Endothelial cell of umbilical vein (primary cell): ENCODE data around the gene EPS8L1. TPM values are rescaled to one million over a fixed set of nuclear protein-coding genes. Genes with fewer than 3 reads are reported as not detected.

Experiments
- BruUV-seq: library from RNA; stranded (reverse); fragments of 400-500 nt; replicated peaks from 2 replicates; lab custom pipeline; 2021; lab: Mats Ljungman, UMichigan
- CTCF ChIA-PET: fragments of 300-600, 350-600 bp; sonication (Branson Sonifier 250); formaldehyde crosslinking; loops from one replicate; lab custom pipeline; 2021; ENCODE audit warnings: antibody characterized with exemption, inconsistent platforms; lab: Charles Lee
- POLR2A ChIA-PET: fragments of 300-600, 350-600 bp; sonication (Branson Sonifier 250); formaldehyde crosslinking; loops from one replicate; lab custom pipeline; 2021; ENCODE audit warnings: antibody characterized with exemption, inconsistent platforms; lab: Charles Lee
- DNase-seq: peaks from one replicate; pipeline ENCODE4 v3.0.0-alpha.2; 2011; ENCODE audit warnings: low read depth, low spot score
- FAIRE-seq: peaks from 2 replicates; lab custom pipeline; 2011; peaks lifted over from hg19 to GRCh38; lab: Jason Lieb, UNC
- H2AFZ ChIP-seq: 2 replicates; pipeline ENCODE4 v1.6.0; 2012; ENCODE audit warnings: low read depth, low read length, control low read depth, inconsistent platforms
- H3K27ac ChIP-seq: 2 replicates; pipeline ENCODE4 v1.5.1; 2011; ENCODE audit warnings: low read depth, mild to moderate bottlenecking, control low read depth, low read length, moderate library complexity; ENCODE audit not compliant: insufficient read depth
- H3K27me3 ChIP-seq, 2 experiments: 2 replicates each; pipeline versions ENCODE4 v1.6.0 to v1.6.1; 2011; ENCODE audit warnings: low read length in 2 of 2, mixed read lengths in 1 of 2; ENCODE audit not compliant: control insufficient read depth in 2 of 2, insufficient read depth in 2 of 2
- H3K36me3 ChIP-seq, 2 experiments: 2 replicates in 1 of 2; 3 replicates in 1 of 2; pipeline ENCODE4 v1.5.1; 2011; ENCODE audit warnings: low read length in 2 of 2, mild to moderate bottlenecking in 1 of 2, moderate library complexity in 1 of 2; ENCODE audit not compliant: control insufficient read depth in 2 of 2, insufficient read depth in 2 of 2; ENCODE audit errors: extremely low read depth in 1 of 2
- H3K4me1 ChIP-seq: 3 replicates; pipeline ENCODE4 v1.5.1; 2011; ENCODE audit warnings: mild to moderate bottlenecking, low read length; ENCODE audit not compliant: control insufficient read depth, insufficient read depth; ENCODE audit errors: extremely low read depth
- H3K4me2 ChIP-seq: 2 replicates; pipeline ENCODE4 v1.6.1; 2011; ENCODE audit warnings: low read length, control low read depth, mixed read lengths; ENCODE audit not compliant: insufficient read depth
- H3K4me3 ChIP-seq, 3 experiments: fragments of 200-600 bp in 1 of 3; sonication (generic), shearing (Covaris generic) in 1 of 3; replicated peaks in 1 of 3; 2 replicates each; pipeline ENCODE4 v1.5.1; 2011 to 2016; ENCODE audit warnings: control low read depth in 3 of 3, low read length in 3 of 3, mild to moderate bottlenecking in 2 of 3, inconsistent platforms in 1 of 3, low read depth in 1 of 3, moderate library complexity in 1 of 3; ENCODE audit not compliant: insufficient read depth in 1 of 3
- H3K79me2 ChIP-seq: 2 replicates; pipeline ENCODE4 v1.6.0; 2012; ENCODE audit warnings: low read length, inconsistent platforms; ENCODE audit not compliant: control insufficient read depth, insufficient read depth
- H3K9ac ChIP-seq: replicated peaks from 2 replicates; pipeline ENCODE3; 2011; ENCODE audit warnings: low read length, control low read depth; ENCODE audit not compliant: insufficient read depth; ENCODE audit errors: extremely low read depth
- H3K9me1 ChIP-seq: replicated peaks from 3 replicates; pipeline ENCODE4 v1.6.0; 2011; ENCODE audit warnings: mild to moderate bottlenecking, low read length; ENCODE audit not compliant: control insufficient read depth, insufficient read depth; ENCODE audit errors: extremely low read depth
- H3K9me3 ChIP-seq: replicated peaks from 2 replicates; pipeline ENCODE4 v1.5.1; 2012; ENCODE audit warnings: low read length, inconsistent platforms; ENCODE audit not compliant: control insufficient read depth, insufficient read depth
- H4K20me1 ChIP-seq: replicated peaks from 2 replicates; pipeline ENCODE3; 2011; ENCODE audit warnings: mild to moderate bottlenecking, low read length; ENCODE audit not compliant: control insufficient read depth, insufficient read depth; ENCODE audit errors: extremely low read depth
- CTCF ChIP-seq, 2 donors: IDR thresholded peaks; 1 replicate in 1 of 2; 2 replicates in 1 of 2; pipeline ENCODE4 v1.5.1; 2011; ENCODE audit warnings: low read length in 2 of 2, mild to moderate bottlenecking in 2 of 2, moderate library complexity in 2 of 2, control low read depth in 1 of 2, inconsistent platforms in 1 of 2, low read depth in 1 of 2; ENCODE audit not compliant: insufficient read depth in 1 of 2; ENCODE audit errors: extremely low read depth in 1 of 2
- EZH2 ChIP-seq: IDR thresholded peaks from 2 replicates; pipeline ENCODE4 v1.6.1; 2012; ENCODE audit warnings: borderline replicate concordance, low read depth, mild to moderate bottlenecking, moderate library complexity, low read length, inconsistent platforms; ENCODE audit not compliant: severe bottlenecking
- FOS ChIP-seq: IDR thresholded peaks from 2 replicates; pipeline ENCODE4 v1.6.1; 2011; ENCODE audit warnings: mild to moderate bottlenecking, low read length, moderate library complexity, borderline replicate concordance; ENCODE audit not compliant: insufficient read depth
- GATA2 ChIP-seq: IDR thresholded peaks from 2 replicates; pipeline ENCODE4 v1.7.0; 2011; ENCODE audit warnings: low read depth, mild to moderate bottlenecking, moderate library complexity, mixed read lengths, low read length; ENCODE audit not compliant: insufficient read length, insufficient read depth
- JUN ChIP-seq: IDR thresholded peaks from 2 replicates; pipeline ENCODE4 v1.6.1; 2011; ENCODE audit warnings: borderline replicate concordance, low read depth; ENCODE audit not compliant: insufficient read length, insufficient read depth
- MYC ChIP-seq: IDR thresholded peaks from one replicate; pipeline ENCODE4 v1.6.1; 2011; ENCODE audit warnings: mild to moderate bottlenecking, low read depth, low read length
- POLR2A ChIP-seq: IDR thresholded peaks from 2 replicates; pipeline ENCODE4 v1.6.1; 2012; ENCODE audit warnings: low read depth, mild to moderate bottlenecking, control low read depth, low read length
- POLR2AphosphoS5 ChIP-seq: IDR thresholded peaks from 2 replicates; pipeline ENCODE4 v1.6.1; 2012; ENCODE audit warnings: low read depth, mild to moderate bottlenecking, control low read depth, low read length, moderate library complexity; ENCODE audit not compliant: insufficient read depth
- dilution Hi-C: fragments of 300-500 bp; cut with MboI; formaldehyde crosslinking; loops from one replicate; pipeline ENCODE4 v1.15.0; 2019; ENCODE audit warnings: low sequenced_read_pairs; ENCODE audit not compliant: extremely low pct_ligation_motif_present
- intact Hi-C: fragments of 100-400 bp; cut with micrococcal nuclease; formaldehyde crosslinking; loops from one replicate; pipeline ENCODE4 v1.10.0; 2022
- polyA plus RNA-seq, 4 experiments: library from polyadenylated mRNA; depleted of rRNA in 3 of 4; stranded (reverse) in 3 of 4; unstranded in 1 of 4; fragments of >200 nt; gene quantifications; 2 replicates each; pipeline versions ENCODE4 v1.2.1 to v1.2.3, GENCODE V29; 2011 to 2012; ENCODE audit warnings: missing spikeins in 1 of 4
- total RNA-seq: library from RNA; stranded (reverse); gene quantifications from 2 replicates; pipeline ENCODE4 v1.2.3, GENCODE V29; 2021
- TF ChIP-seq, protein P1 (sequence below): IDR thresholded peaks from 2 replicates; pipeline ENCODE4 v1.6.1; 2011; ENCODE audit not compliant: insufficient read depth, insufficient read length

Gene EPS8L1
- total and polyA plus RNA-seq, 2 donors (not counting 3 experiments of a cell fraction or from before 2014, with no cell fraction given), result 15.9 to 28.9 TPM

DNA sequence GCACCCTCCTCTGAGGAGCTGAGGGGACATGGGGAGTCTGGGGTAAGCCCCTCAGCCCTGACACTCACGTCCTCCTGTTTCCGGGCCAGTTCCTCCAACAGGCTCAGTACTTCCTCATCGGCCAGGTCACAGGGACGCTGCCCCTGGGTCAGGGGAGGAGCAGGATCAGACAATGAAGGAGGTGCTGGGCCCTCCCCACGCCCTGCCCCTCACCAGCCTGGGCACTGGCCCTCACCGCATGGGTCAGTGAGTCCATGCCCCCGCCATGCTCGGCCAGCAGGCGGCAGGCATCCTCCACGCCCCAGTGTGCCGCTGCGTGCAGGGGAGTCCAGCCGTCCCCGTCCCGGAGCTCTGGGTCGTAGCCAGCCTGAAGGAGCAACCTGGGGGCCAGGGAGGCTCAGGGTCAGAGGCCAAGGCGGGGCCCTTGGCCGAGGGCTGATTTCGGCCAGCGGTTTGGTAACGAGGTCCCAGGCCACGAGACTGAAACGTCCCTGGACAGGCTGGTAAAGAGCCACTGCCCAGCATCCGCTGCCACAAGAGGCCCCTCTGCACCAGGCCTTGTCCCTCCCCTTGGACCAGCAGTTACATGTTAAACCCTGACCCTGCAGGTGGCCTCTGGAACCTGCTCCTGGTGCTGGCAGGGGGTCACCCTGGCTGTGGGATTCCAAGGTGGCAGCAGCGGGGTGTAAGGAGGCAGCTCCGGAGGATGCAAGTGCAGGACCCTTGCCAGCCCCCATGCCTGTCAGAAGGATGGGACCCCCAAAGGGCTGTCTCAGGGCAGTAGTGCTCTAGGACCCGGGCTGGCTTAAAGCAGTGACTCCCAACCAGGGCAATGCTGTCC lies 23.3 kb downstream of the EPS8L1 start:
- dilution Hi-C loops, result no loop called here
- intact Hi-C loops, result no loop called here
- BruUV-seq, result no TSS peak
- H3K27me3 ChIP-seq, result no peaks in the 10 kb centered on the region
- ChIA-PET POLR2A (no interaction called here), CTCF (interaction anchor here (1.2 kb wide), 1 partner anchor 11 kb away, joined by 4 read pairs; no protein-coding TSS in a partner anchor)
- H3K4me3 ChIP-seq, result no peak overlapping the region
- H3K9me3 ChIP-seq, result no peaks in the 10 kb centered on the region
- peaks cover 2% of the 10 kb centered on the region for H3K79me2 ChIP-seq
- no peak overlapping the region for H3K9ac ChIP-seq
- H2AFZ ChIP-seq, result no peak overlapping the region
- no peak overlapping the region for H3K27ac ChIP-seq
- no peaks in the 10 kb centered on the region for H4K20me1 ChIP-seq
- no peak for DNase-seq
- no peaks in the 10 kb centered on the region for H3K4me1 ChIP-seq
- FAIRE-seq, result no peak
- H3K4me2 ChIP-seq, result no peak overlapping the region
- TF ChIP-seq MYC, result no peak
- no peak for TF ChIP-seq POLR2AphosphoS5
- TF ChIP-seq CTCF (IDR thresholded peaks at IDR 0.05; ENCODE audit: extremely low read depth in 1 of 2, insufficient read depth in 1 of 2, low read depth in 1 of 2, low read length in 2 of 2), result no peak
- TF ChIP-seq EZH2, result no peak
- no peak for TF ChIP-seq JUN
- no peak for TF ChIP-seq GATA2
- no peak for TF ChIP-seq POLR2A
- TF ChIP-seq, protein P1, sequence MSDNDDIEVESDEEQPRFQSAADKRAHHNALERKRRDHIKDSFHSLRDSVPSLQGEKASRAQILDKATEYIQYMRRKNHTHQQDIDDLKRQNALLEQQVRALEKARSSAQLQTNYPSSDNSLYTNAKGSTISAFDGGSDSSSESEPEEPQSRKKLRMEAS, result no peak
- TF ChIP-seq FOS, result no peak
- H3K9me1 ChIP-seq, result no peaks in the 10 kb centered on the region
- peaks cover 4 to 32% of the 10 kb centered on the region in 2 experiments for H3K36me3 ChIP-seq
